B cell (primary cell): ENCODE results near the gene MYEF2. TPM values are rescaled to one million over a fixed set of nuclear protein-coding genes. Genes with fewer than 3 reads are reported as not detected.

Source experiments
- ATAC-seq: fragments of 200-7000 bp; cut with Tn5 transposase; one replicate; pipeline ENCODE4 v1.10.0; 2021; ENCODE audit warnings: low read depth, mild to moderate bottlenecking, moderate number of reproducible peaks, moderate library complexity
- CTCF ChIA-PET: fragments of 350-600 bp; sonication (Branson Sonifier 250); formaldehyde crosslinking; loops from one replicate; lab custom pipeline; 2021; ENCODE audit warnings: antibody characterized with exemption, inconsistent platforms; lab: Charles Lee
- POLR2A ChIA-PET: fragments of 350-600 bp; sonication (Branson Sonifier 250); formaldehyde crosslinking; loops from one replicate; lab custom pipeline; 2021; ENCODE audit warnings: antibody characterized with exemption; lab: Charles Lee
- DNase-seq: peaks from one replicate; pipeline ENCODE4 v3.0.0; 2013
- H2AFZ ChIP-seq: 2 replicates; pipeline ENCODE4 v1.6.1; 2012; ENCODE audit warnings: mild to moderate bottlenecking, low read depth, low read length; ENCODE audit not compliant: insufficient read depth, poor library complexity, severe bottlenecking
- H3K27ac ChIP-seq, 2 donors: 1 replicate in 1 of 2; 2 replicates in 1 of 2; pipeline ENCODE4 v1.5.1; 2012 to 2013; ENCODE audit warnings: low read length in 2 of 2, mild to moderate bottlenecking in 2 of 2, moderate library complexity in 1 of 2
- H3K27me3 ChIP-seq, 4 experiments: fragments of 200-600 bp in 1 of 4; sonication (generic) in 1 of 4; replicated peaks in 1 of 4; 1 replicate in 2 of 4; 2 replicates in 2 of 4; pipeline versions ENCODE4 v1.6.1 to v1.7.0; 2013 to 2016; ENCODE audit warnings: low read length in 3 of 4, mild to moderate bottlenecking in 2 of 4, mixed read lengths in 1 of 4, moderate library complexity in 1 of 4; ENCODE audit not compliant: insufficient read depth in 4 of 4, control insufficient read depth in 3 of 4; ENCODE audit errors: control extremely low read depth in 1 of 4
- H3K36me3 ChIP-seq, 2 experiments: replicated peaks in 1 of 2; 1 replicate in 1 of 2; 2 replicates in 1 of 2; pipeline versions ENCODE4 v1.6.1 to v1.7.1; 2013; ENCODE audit warnings: low read length in 1 of 2; ENCODE audit not compliant: insufficient read depth in 2 of 2, control insufficient read depth in 1 of 2; ENCODE audit errors: control extremely low read depth in 1 of 2, extremely low read depth in 1 of 2
- H3K4me1 ChIP-seq, 2 donors: fragments of 200-600 bp in 1 of 2; sonication (generic) in 1 of 2; 1 replicate in 1 of 2; 2 replicates in 1 of 2; pipeline versions ENCODE4 v1.5.1 to v1.6.1; 2013 to 2017; ENCODE audit warnings: low read length in 2 of 2; ENCODE audit not compliant: control insufficient read depth in 2 of 2, insufficient read depth in 2 of 2
- H3K4me2 ChIP-seq: replicated peaks from 2 replicates; pipeline ENCODE3; 2012; ENCODE audit warnings: mild to moderate bottlenecking, low read depth, low read length; ENCODE audit not compliant: poor library complexity, severe bottlenecking
- H3K4me3 ChIP-seq, 5 experiments: fragments of 200-600 bp in 1 of 5; sonication (generic) in 1 of 5; 1 replicate in 3 of 5; 2 replicates in 2 of 5; pipeline versions ENCODE4 v1.5.1 to v1.7.0; 2011 to 2016; ENCODE audit warnings: low read length in 4 of 5, mild to moderate bottlenecking in 4 of 5, low read depth in 2 of 5, control low read depth in 1 of 5, moderate library complexity in 1 of 5; ENCODE audit not compliant: insufficient read depth in 1 of 5; ENCODE audit errors: control extremely low read depth in 1 of 5, extremely low read depth in 1 of 5
- H3K79me2 ChIP-seq: fragments of 200-600 bp; sonication (generic); one replicate; pipeline ENCODE4 v1.6.0; 2016; ENCODE audit warnings: low read length; ENCODE audit not compliant: control insufficient read depth, insufficient read depth
- H3K9ac ChIP-seq: fragments of 200-600 bp; sonication (generic); 2 replicates; pipeline ENCODE4 v1.6.1; 2017; ENCODE audit warnings: mild to moderate bottlenecking, low read length, moderate library complexity
- H3K9me3 ChIP-seq, 3 donors: one replicate each; pipeline versions ENCODE4 v1.6.1 to v1.7.1; 2013; ENCODE audit warnings: low read length in 2 of 3; ENCODE audit not compliant: control insufficient read depth in 2 of 3, insufficient read depth in 1 of 3; ENCODE audit errors: control extremely low read depth in 1 of 3
- H4K20me1 ChIP-seq: 2 replicates; pipeline ENCODE4 v1.6.0; 2012; ENCODE audit warnings: mild to moderate bottlenecking, low read length; ENCODE audit not compliant: insufficient read depth, control insufficient read depth, poor library complexity, severe bottlenecking
- H3K27ac Mint-ChIP-seq: one replicate; pipeline ENCODE4 v1.8.0; 2021; ENCODE audit warnings: mixed read lengths
- H3K27me3 Mint-ChIP-seq: one replicate; pipeline ENCODE4 v1.8.0; 2021; ENCODE audit warnings: mixed read lengths
- H3K4me1 Mint-ChIP-seq: one replicate; pipeline ENCODE4 v1.8.0; 2021; ENCODE audit warnings: mixed read lengths
- H3K4me3 Mint-ChIP-seq: one replicate; pipeline ENCODE4 v1.8.0; 2021; ENCODE audit warnings: mixed read lengths
- H3K9me3 Mint-ChIP-seq: one replicate; pipeline ENCODE4 v1.8.0; 2022; ENCODE audit warnings: mixed read lengths; ENCODE audit not compliant: insufficient read depth
- EZH2 ChIP-seq: IDR thresholded peaks from 2 replicates; pipeline ENCODE4 v1.6.1; 2012; ENCODE audit warnings: borderline replicate concordance, low read depth, mild to moderate bottlenecking, moderate library complexity, low read length; ENCODE audit not compliant: insufficient read depth, poor library complexity, severe bottlenecking
- WGBS: methylation state at CpG from one replicate; pipeline ENCODE4 v1.1.5; 2013; ENCODE audit warnings: missing lambda C conversion rate; ENCODE audit not compliant: insufficient coverage; 5-methylcytosine and 5-hydroxymethylcytosine counted together
- intact Hi-C: fragments of 100-400 bp; cut with micrococcal nuclease; formaldehyde crosslinking; loops from one replicate; pipeline ENCODE4 v1.10.0; 2022
- polyA plus RNA-seq: library from polyadenylated mRNA; depleted of rRNA; stranded (reverse); fragments of >200 nt; gene quantifications from 2 replicates; pipeline ENCODE4 v1.2.3, GENCODE V29; 2012
- total RNA-seq, 2 donors: library from RNA; stranded (reverse); fragments of 120-200 nt in 1 of 2; gene quantifications; 1 replicate in 1 of 2; 2 replicates in 1 of 2; pipeline versions ENCODE4 v1.2.3 to v1.2.4, GENCODE V29; 2013 to 2022
- TF ChIP-seq, protein P1 (sequence below): fragments of 200-600 bp; IDR thresholded peaks from one replicate; pipeline ENCODE4 v1.8.0; 2022; ENCODE audit warnings: antibody characterized with exemption, mild to moderate bottlenecking

MYEF2 gene
- total and polyA plus RNA-seq, 2 donors (not counting 1 experiment from before 2014, with no cell fraction given) = 3.9 to 34.3 TPM

GRCh38 chr15:48089702-48090101, 88.4 kb downstream of the MYEF2 start:
- no peak overlapping the region for H3K4me3 ChIP-seq
- Mint-ChIP-seq H3K27me3 (peaks cover 7% of the 10 kb centered on the region), H3K9me3 (no peaks in the 10 kb centered on the region), H3K4me3 (no peak overlapping the region), H3K27ac (no peak overlapping the region), H3K4me1 (no peaks in the 10 kb centered on the region)
- H3K4me2 ChIP-seq = no peak overlapping the region
- no peaks in the 10 kb centered on the region for H3K9me3 ChIP-seq
- no peaks in the 10 kb centered on the region for H3K79me2 ChIP-seq
- TF ChIP-seq EZH2 = no peak
- TF ChIP-seq, protein P1, sequence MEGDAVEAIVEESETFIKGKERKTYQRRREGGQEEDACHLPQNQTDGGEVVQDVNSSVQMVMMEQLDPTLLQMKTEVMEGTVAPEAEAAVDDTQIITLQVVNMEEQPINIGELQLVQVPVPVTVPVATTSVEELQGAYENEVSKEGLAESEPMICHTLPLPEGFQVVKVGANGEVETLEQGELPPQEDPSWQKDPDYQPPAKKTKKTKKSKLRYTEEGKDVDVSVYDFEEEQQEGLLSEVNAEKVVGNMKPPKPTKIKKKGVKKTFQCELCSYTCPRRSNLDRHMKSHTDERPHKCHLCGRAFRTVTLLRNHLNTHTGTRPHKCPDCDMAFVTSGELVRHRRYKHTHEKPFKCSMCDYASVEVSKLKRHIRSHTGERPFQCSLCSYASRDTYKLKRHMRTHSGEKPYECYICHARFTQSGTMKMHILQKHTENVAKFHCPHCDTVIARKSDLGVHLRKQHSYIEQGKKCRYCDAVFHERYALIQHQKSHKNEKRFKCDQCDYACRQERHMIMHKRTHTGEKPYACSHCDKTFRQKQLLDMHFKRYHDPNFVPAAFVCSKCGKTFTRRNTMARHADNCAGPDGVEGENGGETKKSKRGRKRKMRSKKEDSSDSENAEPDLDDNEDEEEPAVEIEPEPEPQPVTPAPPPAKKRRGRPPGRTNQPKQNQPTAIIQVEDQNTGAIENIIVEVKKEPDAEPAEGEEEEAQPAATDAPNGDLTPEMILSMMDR = no peak
- ChIA-PET CTCF (no interaction called here), POLR2A (no interaction called here)
- no peak overlapping the region for H3K9ac ChIP-seq
- DNase-seq (no peak), ATAC-seq (no peak)
- no peaks in the 10 kb centered on the region for H3K4me1 ChIP-seq
- no peak overlapping the region for H2AFZ ChIP-seq
- H4K20me1 ChIP-seq = no peaks in the 10 kb centered on the region
- no peaks in the 10 kb centered on the region for H3K36me3 ChIP-seq
- H3K27ac ChIP-seq = no peak overlapping the region
- intact Hi-C loops = no loop called here
- WGBS = 68% methylated on average over 6 of the region's 6 CpGs
- H3K27me3 ChIP-seq = no peaks in the 10 kb centered on the region

DNA sequence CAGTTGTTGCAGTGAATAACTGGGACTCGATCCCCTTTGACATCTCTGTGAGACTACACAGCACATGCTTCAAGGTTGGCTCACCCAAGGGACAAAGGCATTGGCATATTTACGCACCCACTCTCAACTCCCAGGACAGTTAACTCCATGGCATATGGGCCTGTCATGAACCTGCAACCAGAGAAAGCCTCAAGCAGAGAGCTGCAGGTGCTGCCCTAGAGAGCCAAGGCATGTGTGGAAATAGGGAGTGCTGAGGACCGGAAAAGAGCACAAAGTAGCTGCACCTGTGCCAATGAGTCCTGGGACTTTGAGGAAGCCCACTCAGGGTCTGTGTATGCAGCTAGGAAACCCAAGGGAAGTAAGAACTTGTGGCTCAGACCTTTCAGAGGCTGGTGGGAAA, 90.3 kb downstream of the MYEF2 start:
- ChIA-PET POLR2A (no interaction called here), CTCF (no interaction called here)
- H3K9ac ChIP-seq = no peak overlapping the region
- no peak overlapping the region for H3K4me3 ChIP-seq
- 100% methylated on average over 1 of the region's 3 CpGs for WGBS
- intact Hi-C loops = no loop called here
- no peaks in the 10 kb centered on the region for H3K79me2 ChIP-seq
- H2AFZ ChIP-seq = no peak overlapping the region
- Mint-ChIP-seq H3K4me1 (no peaks in the 10 kb centered on the region), H3K27me3 (peaks cover 7% of the 10 kb centered on the region), H3K27ac (no peak overlapping the region), H3K4me3 (no peak overlapping the region), H3K9me3 (no peaks in the 10 kb centered on the region)
- H3K27me3 ChIP-seq = no peaks in the 10 kb centered on the region
- no peaks in the 10 kb centered on the region for H3K4me1 ChIP-seq
- no peaks in the 10 kb centered on the region for H4K20me1 ChIP-seq
- H3K9me3 ChIP-seq = no peaks in the 10 kb centered on the region
- no peak for DNase-seq
- no peak for ATAC-seq
- no peak for TF ChIP-seq EZH2
- TF ChIP-seq, protein P1 = no peak
- no peak overlapping the region for H3K27ac ChIP-seq
- H3K36me3 ChIP-seq = no peaks in the 10 kb centered on the region
- H3K4me2 ChIP-seq = no peak overlapping the region
